CD4-positive, alpha-beta T cell treated with Interleukin-12 subunit alpha and Interleukin-12 subunit beta, for 1 hour (primary cell): Measurements from ENCODE around the gene GBA2.

Source experiments
- DNase-seq: peaks from one replicate; pipeline ENCODE4 v3.0.0-alpha.2; 2020

The GBA2 gene

GRCh38 chr9:35736201-35736633 lies 12.8 kb downstream of the GBA2 start:
- DNase-seq: peak; percentile 80

GRCh38 chr9:35734096-35734495 lies 14.9 kb downstream of the GBA2 start:
- DNase-seq: no peak

- DNase-seq: peak; percentile 44
Observed at GRCh38 chr9:35732800-35733541, 16.1 kb downstream of the GBA2 start.

- DNase-seq: peak; percentile 98
Observed at GRCh38 chr9:35732185-35732799, 16.7 kb downstream of the GBA2 start, which contains the start of the genes CREB3 and TLN1. Gene CREB3 (plus strand): TSS chr9:35732666. CDS start chr9:35732773, 107 bp downstream. Gene TLN1 (minus strand): TSS chr9:35732195. CDS start chr9:35725694, 6,501 bp downstream.

- DNase-seq: no peak
Observed at GRCh38 chr9:35731415-35732184, 17.4 kb downstream of the GBA2 start.

- no peak for DNase-seq
Observed at GRCh38 chr9:35730486-35730854, 18.6 kb downstream of the GBA2 start.

GRCh38 chr9:35729700-35730485 lies 19.1 kb downstream of the GBA2 start:
- peak; percentile 56 for DNase-seq

GRCh38 chr9:35729101-35729500 lies 19.9 kb downstream of the GBA2 start:
- DNase-seq: no peak

- peak; percentile 43 for DNase-seq
Observed at GRCh38 chr9:35728041-35728971, 20.7 kb downstream of the GBA2 start.

GRCh38 chr9:35727676-35728040 lies 21.4 kb downstream of the GBA2 start:
- DNase-seq: no peak

GRCh38 chr9:35726931-35727330 lies 22.1 kb downstream of the GBA2 start:
- DNase-seq: peak; percentile 39

GRCh38 chr9:35725362-35725761 lies 23.7 kb downstream of the GBA2 start:
- no peak for DNase-seq

GRCh38 chr9:35723908-35724307 lies 25.1 kb downstream of the GBA2 start:
- DNase-seq: no peak

GRCh38 chr9:35723426-35723825 lies 25.6 kb downstream of the GBA2 start:
- no peak for DNase-seq

GRCh38 chr9:35719546-35719945 lies 29.5 kb downstream of the GBA2 start:
- no peak for DNase-seq

- DNase-seq: no peak
Observed at GRCh38 chr9:35718721-35719511, 30.1 kb downstream of the GBA2 start.

- no peak for DNase-seq
Observed at GRCh38 chr9:35717132-35717870, 31.7 kb downstream of the GBA2 start.

- DNase-seq: no peak
Observed at GRCh38 chr9:35716230-35716629, 32.8 kb downstream of the GBA2 start.

- no peak for DNase-seq
Observed at GRCh38 chr9:35714579-35715252, 34.3 kb downstream of the GBA2 start.

GRCh38 chr9:35714123-35714522 lies 34.9 kb downstream of the GBA2 start:
- DNase-seq: no peak
